SK-N-SH (cell line): ENCODE results near the gene PRKCA.

Source experiments
- CTCF ChIP-seq: fragments of 200-600 bp; sonication (generic); IDR thresholded peaks from 2 replicates; pipeline ENCODE4 v1.6.1; 2017; ENCODE audit warnings: antibody characterized with exemption, mild to moderate bottlenecking, moderate library complexity
- EZH2phosphoT487 ChIP-seq: fragments of 200-600 bp; sonication (generic); IDR thresholded peaks from 2 replicates; pipeline ENCODE4 v1.6.1; 2017; ENCODE audit warnings: low read depth, mixed run types, mild to moderate bottlenecking, antibody characterized with exemption, moderate library complexity, borderline replicate concordance
- NRF1 ChIP-seq: IDR thresholded peaks from 2 replicates; pipeline ENCODE4 v1.6.1; 2012; ENCODE audit warnings: low read depth, mild to moderate bottlenecking, low read length
- POLR2AphosphoS5 ChIP-seq: IDR thresholded peaks from 2 replicates; pipeline ENCODE4 v1.6.1; 2012; ENCODE audit warnings: low read depth, low read length
- RCOR1 ChIP-seq: fragments of 150-350 bp; IDR thresholded peaks from 2 replicates; pipeline ENCODE4 v1.6.1; 2017; ENCODE audit warnings: antibody characterized with exemption, low read length
- RFX5 ChIP-seq: IDR thresholded peaks from 2 replicates; pipeline ENCODE4 v1.6.1; 2012; ENCODE audit warnings: mild to moderate bottlenecking, improper control_type of control experiment, low read length
- TAF1 ChIP-seq: IDR thresholded peaks from 2 replicates; pipeline ENCODE4 v1.6.1; 2012; ENCODE audit warnings: low read depth, mild to moderate bottlenecking, low read length, moderate library complexity, borderline replicate concordance
- TF ChIP-seq, protein P1 (sequence below): IDR thresholded peaks from 2 replicates; pipeline ENCODE4 v1.4.0; 2012; ENCODE audit warnings: low read depth
- TF ChIP-seq, protein P2 (sequence below): IDR thresholded peaks from 2 replicates; pipeline ENCODE4 v1.6.1; 2012; ENCODE audit warnings: mild to moderate bottlenecking, low read depth, low read length, moderate library complexity

DNA sequence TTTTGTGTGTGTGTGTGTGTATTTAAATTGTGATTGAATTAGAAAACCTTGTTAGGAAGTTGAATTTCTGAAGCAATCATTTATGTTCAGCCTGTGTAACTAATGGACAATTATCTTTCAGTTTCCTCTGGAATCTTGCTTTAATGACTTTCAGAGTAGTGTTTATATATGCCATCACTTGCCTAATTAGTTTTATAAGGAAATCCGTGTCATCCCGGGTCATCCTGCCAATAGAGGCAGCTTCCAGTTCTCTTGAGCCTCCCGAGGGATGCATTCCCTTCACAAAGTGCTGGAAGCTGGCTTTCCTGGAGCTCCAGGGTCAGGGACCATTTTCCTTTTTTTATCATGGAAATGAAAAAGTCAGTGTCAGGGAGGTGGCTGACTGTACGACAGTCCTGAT is 42.9 kb downstream of the PRKCA start:
- TF ChIP-seq POLR2AphosphoS5 (peak; percentile 34; the same call in 1 of the 2 replicates), CTCF (no peak), NRF1 (no peak), RCOR1 (peak; percentile 90; the same call in 1 of the 2 replicates), TAF1 (no peak), RFX5 (no peak), EZH2phosphoT487 (no peak)
- TF ChIP-seq, protein P1, sequence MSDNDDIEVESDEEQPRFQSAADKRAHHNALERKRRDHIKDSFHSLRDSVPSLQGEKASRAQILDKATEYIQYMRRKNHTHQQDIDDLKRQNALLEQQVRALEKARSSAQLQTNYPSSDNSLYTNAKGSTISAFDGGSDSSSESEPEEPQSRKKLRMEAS, result no peak
- TF ChIP-seq, protein P2, sequence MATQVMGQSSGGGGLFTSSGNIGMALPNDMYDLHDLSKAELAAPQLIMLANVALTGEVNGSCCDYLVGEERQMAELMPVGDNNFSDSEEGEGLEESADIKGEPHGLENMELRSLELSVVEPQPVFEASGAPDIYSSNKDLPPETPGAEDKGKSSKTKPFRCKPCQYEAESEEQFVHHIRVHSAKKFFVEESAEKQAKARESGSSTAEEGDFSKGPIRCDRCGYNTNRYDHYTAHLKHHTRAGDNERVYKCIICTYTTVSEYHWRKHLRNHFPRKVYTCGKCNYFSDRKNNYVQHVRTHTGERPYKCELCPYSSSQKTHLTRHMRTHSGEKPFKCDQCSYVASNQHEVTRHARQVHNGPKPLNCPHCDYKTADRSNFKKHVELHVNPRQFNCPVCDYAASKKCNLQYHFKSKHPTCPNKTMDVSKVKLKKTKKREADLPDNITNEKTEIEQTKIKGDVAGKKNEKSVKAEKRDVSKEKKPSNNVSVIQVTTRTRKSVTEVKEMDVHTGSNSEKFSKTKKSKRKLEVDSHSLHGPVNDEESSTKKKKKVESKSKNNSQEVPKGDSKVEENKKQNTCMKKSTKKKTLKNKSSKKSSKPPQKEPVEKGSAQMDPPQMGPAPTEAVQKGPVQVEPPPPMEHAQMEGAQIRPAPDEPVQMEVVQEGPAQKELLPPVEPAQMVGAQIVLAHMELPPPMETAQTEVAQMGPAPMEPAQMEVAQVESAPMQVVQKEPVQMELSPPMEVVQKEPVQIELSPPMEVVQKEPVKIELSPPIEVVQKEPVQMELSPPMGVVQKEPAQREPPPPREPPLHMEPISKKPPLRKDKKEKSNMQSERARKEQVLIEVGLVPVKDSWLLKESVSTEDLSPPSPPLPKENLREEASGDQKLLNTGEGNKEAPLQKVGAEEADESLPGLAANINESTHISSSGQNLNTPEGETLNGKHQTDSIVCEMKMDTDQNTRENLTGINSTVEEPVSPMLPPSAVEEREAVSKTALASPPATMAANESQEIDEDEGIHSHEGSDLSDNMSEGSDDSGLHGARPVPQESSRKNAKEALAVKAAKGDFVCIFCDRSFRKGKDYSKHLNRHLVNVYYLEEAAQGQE, result no peak
